ENCODE data around the gene C6orf62.
"Not testable (repeated sequence)": the region's sequence is repeated elsewhere in the genome, so short reads cannot be mapped to it uniquely, and the experiment has no call there.

The C6orf62 gene

DNA sequence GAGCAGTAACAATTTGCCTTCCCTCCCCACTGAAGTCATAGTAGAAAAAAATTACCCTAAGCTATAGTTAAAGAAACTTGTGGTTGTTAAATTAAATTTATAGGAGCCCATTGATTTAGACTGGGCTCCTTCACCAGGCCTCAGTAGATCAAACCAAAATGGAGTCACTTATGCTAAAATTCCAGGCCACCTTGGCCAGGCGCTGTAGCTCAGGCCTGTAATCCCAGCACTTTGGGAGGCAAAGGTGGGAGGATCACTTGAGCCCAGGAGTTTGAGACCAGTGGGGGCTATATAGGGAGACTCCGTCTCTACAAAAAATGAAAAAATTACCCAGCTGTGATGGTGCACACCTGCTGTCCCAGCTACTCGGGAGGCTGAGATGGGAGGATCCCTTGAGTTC lies 40.8 kb upstream of the C6orf62 start:
- 0 out of 2 replicates have a peak, but pooled peaks cover 1% of the 10 kb centered on the region for H3K27me3 ChIP-seq (ENCODE audit: control insufficient read depth, insufficient read depth, low read length)
- no peaks in the 10 kb centered on the region for H3K36me3 ChIP-seq (ENCODE audit: control insufficient read depth, insufficient read depth, low read length)
- no peak for DNase-seq (ENCODE audit: low read depth, low spot score)
- H3K27ac ChIP-seq (ENCODE audit: low read length), result no peak overlapping the region
- H3K4me1 ChIP-seq (ENCODE audit: control insufficient read depth, insufficient read depth, low read length), result no peaks in the 10 kb centered on the region
- no peak overlapping the region for H3K4me3 ChIP-seq (ENCODE audit: low read length)
- WGBS (ENCODE audit: insufficient coverage, insufficient read length), result no CpG with 5 or more reads among the region's 3 CpGs
- H3K9me3 ChIP-seq (ENCODE audit: control insufficient read depth, insufficient read depth, low read length), result no peaks in the 10 kb centered on the region

DNA sequence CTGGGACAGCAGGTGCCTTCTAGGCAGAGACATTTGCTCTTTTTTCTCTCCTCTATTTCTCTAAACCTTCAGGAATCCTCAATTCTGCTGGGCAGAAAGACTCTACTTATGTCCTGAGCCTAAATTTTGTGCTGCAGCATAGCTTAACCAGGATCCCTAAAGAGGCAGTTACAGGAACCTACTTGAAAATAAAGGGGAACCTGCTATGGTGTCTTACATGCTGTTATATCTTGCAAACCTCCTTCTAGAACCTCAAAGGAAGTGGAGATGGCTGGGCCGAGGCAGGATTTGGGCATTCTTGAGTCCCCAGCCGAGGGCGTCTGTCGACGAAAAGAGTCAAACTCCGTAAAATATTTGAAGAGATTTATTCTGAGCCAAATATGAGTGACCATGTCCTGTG lies 38.7 kb upstream of the C6orf62 start:
- Histone ChIP-seq H3K9me3 (ENCODE audit: control insufficient read depth, insufficient read depth, low read length) (no peaks in the 10 kb centered on the region), H3K4me3 (ENCODE audit: low read length) (no peak overlapping the region), H3K4me1 (ENCODE audit: control insufficient read depth, insufficient read depth, low read length) (no peaks in the 10 kb centered on the region), H3K36me3 (ENCODE audit: control insufficient read depth, insufficient read depth, low read length) (no peaks in the 10 kb centered on the region), H3K27me3 (ENCODE audit: control insufficient read depth, insufficient read depth, low read length) (no peaks in the 10 kb centered on the region), H3K27ac (ENCODE audit: low read length) (no peak overlapping the region)
- no peak for DNase-seq (ENCODE audit: low read depth, low spot score)
- no CpG with 5 or more reads among the region's 6 CpGs for WGBS (ENCODE audit: insufficient coverage, insufficient read length)

DNA sequence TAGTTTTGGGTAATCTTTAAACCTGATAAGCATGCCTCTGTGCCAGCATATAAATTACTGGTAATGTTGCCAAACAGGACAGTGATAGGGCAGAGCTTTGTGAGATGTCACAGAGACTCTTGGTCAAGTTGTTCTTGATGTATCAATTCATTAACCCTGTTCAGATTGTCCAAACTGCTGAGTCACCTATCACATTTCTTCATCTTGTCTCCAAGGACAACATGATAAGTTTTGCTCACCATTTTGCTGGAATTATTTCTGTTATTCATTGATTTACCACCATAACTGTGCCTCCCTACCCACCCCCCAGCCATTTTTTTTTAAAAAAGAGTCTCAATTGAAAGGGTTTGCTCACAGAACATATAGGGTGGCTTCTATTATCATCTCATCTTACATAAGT lies 36.3 kb upstream of the C6orf62 start:
- H3K36me3 ChIP-seq (ENCODE audit: control insufficient read depth, insufficient read depth, low read length), result no peaks in the 10 kb centered on the region
- DNase-seq (ENCODE audit: low read depth, low spot score), result no peak
- no peak overlapping the region for H3K27ac ChIP-seq (ENCODE audit: low read length)
- no peaks in the 10 kb centered on the region for H3K4me1 ChIP-seq (ENCODE audit: control insufficient read depth, insufficient read depth, low read length)
- no peak overlapping the region for H3K4me3 ChIP-seq (ENCODE audit: low read length)
- H3K27me3 ChIP-seq (ENCODE audit: control insufficient read depth, insufficient read depth, low read length), result no peaks in the 10 kb centered on the region
- no peaks in the 10 kb centered on the region for H3K9me3 ChIP-seq (ENCODE audit: control insufficient read depth, insufficient read depth, low read length)

DNA sequence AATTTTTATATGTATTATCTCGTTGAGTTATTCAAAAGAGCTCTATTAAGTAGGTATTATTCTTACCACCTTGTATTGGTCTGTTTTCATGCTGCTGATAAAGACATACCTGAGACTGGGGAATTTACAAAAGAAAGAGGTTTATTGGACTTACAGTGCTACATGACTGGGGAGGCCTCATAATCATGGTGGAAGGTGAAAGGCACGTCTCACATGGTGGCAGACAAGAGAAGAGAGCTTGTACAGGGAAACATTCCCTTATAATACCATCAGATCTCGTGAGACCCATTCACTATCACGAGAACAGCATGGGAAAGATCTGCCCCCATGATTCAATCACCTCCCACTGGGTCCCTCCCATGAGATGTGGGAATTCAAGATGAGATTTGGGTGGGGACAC lies 35.4 kb upstream of the C6orf62 start:
- not testable (repeated sequence) for H3K36me3 ChIP-seq (ENCODE audit: control insufficient read depth, insufficient read depth, low read length); H3K9me3 ChIP-seq (ENCODE audit: control insufficient read depth, insufficient read depth, low read length); DNase-seq (ENCODE audit: low read depth, low spot score); H3K27me3 ChIP-seq (ENCODE audit: control insufficient read depth, insufficient read depth, low read length); H3K27ac ChIP-seq (ENCODE audit: low read length); H3K4me3 ChIP-seq (ENCODE audit: low read length); H3K4me1 ChIP-seq (ENCODE audit: control insufficient read depth, insufficient read depth, low read length)
- WGBS (ENCODE audit: insufficient coverage, insufficient read length), result no CpG with 5 or more reads among the region's 4 CpGs

DNA sequence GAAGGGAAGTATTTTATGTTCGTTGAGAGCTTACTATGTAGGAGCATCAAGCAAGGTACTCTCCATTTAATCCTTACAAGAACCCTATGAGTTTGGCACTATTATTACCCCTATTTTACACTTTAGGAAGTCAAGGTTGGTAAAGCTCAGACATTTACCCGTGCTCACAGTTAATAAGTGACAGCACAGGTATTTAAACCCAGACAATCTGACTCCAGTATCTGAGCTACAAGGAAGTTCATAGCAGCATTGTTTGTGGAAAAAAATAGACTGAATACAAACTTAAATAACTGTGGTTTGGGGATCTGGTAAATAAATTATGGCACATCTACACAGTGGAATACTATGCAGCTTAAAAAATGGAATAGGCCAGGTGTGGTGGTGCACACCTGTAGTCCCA lies 34.6 kb upstream of the C6orf62 start:
- no CpG with 5 or more reads among the region's 2 CpGs for WGBS (ENCODE audit: insufficient coverage, insufficient read length)
- Histone ChIP-seq H3K36me3 (ENCODE audit: control insufficient read depth, insufficient read depth, low read length) (no peaks in the 10 kb centered on the region), H3K4me1 (ENCODE audit: control insufficient read depth, insufficient read depth, low read length) (no peaks in the 10 kb centered on the region), H3K27ac (ENCODE audit: low read length) (no peak overlapping the region), H3K4me3 (ENCODE audit: low read length) (no peak overlapping the region), H3K9me3 (ENCODE audit: control insufficient read depth, insufficient read depth, low read length) (no peaks in the 10 kb centered on the region), H3K27me3 (ENCODE audit: control insufficient read depth, insufficient read depth, low read length) (no peaks in the 10 kb centered on the region)
- no peak for DNase-seq (ENCODE audit: low read depth, low spot score)

DNA sequence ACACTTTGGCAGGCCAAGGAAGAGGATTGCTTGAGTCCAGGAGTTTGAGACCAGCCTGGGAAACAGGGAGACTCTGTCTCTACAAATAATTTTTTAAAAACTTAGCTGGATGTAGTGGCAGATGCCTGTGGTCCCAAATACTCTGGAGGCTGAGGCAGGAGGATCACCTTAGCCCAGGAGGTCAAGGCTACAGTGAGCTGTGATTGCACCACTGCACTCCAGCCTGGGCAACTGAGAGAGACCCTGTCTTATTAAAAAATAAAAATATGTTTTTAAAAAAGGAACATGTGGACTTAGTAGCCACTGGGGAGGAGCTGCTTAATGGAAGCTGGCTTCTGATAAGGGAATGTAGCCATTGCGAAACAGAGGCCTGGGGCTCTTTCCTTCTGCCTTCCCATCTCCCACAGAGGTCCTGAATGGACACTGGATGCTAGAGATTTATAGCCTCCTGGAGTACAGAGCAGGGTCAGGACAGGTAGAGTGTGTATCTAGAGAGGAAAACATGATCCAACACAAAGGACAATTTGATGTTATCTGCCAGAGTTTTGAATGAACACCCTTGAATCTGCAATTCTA lies 34.1 kb upstream of the C6orf62 start:
- H3K27me3 ChIP-seq (ENCODE audit: control insufficient read depth, insufficient read depth, low read length), result no peaks in the 10 kb centered on the region
- no peaks in the 10 kb centered on the region for H3K4me1 ChIP-seq (ENCODE audit: control insufficient read depth, insufficient read depth, low read length)
- H3K36me3 ChIP-seq (ENCODE audit: control insufficient read depth, insufficient read depth, low read length), result no peaks in the 10 kb centered on the region
- no peak overlapping the region for H3K27ac ChIP-seq (ENCODE audit: low read length)
- no peak for DNase-seq (ENCODE audit: low read depth, low spot score)
- no CpG with 5 or more reads among the region's 1 CpG for WGBS (ENCODE audit: insufficient coverage, insufficient read length)
- H3K9me3 ChIP-seq (ENCODE audit: control insufficient read depth, insufficient read depth, low read length), result no peaks in the 10 kb centered on the region
- H3K4me3 ChIP-seq (ENCODE audit: low read length), result no peak overlapping the region

DNA sequence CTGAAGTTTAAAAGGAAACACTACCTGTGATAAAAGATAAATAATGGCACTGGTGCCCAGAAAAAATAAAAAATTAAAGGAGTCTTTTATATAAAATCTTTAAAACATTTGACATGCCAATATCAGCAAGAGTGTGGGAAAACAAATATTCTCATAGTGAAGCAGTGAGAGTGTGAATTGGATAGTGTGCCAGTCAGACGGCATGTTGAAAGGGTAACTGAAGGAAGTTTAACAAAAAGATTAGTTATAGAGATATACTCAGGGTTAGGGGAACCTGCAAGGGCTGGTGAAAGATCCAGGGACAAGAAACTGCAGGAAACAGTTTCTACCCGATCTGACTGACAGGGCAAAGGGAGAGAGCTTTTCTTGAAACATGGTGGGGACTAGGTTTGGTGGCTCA lies 33.5 kb upstream of the C6orf62 start:
- DNase-seq (ENCODE audit: low read depth, low spot score), result no peak
- Histone ChIP-seq H3K27me3 (ENCODE audit: control insufficient read depth, insufficient read depth, low read length) (no peaks in the 10 kb centered on the region), H3K4me1 (ENCODE audit: control insufficient read depth, insufficient read depth, low read length) (no peaks in the 10 kb centered on the region), H3K27ac (ENCODE audit: low read length) (no peak overlapping the region), H3K36me3 (ENCODE audit: control insufficient read depth, insufficient read depth, low read length) (no peaks in the 10 kb centered on the region), H3K9me3 (ENCODE audit: control insufficient read depth, insufficient read depth, low read length) (no peaks in the 10 kb centered on the region), H3K4me3 (ENCODE audit: low read length) (no peak overlapping the region)
- WGBS (ENCODE audit: insufficient coverage, insufficient read length), result no CpG with 5 or more reads among the region's 2 CpGs

DNA sequence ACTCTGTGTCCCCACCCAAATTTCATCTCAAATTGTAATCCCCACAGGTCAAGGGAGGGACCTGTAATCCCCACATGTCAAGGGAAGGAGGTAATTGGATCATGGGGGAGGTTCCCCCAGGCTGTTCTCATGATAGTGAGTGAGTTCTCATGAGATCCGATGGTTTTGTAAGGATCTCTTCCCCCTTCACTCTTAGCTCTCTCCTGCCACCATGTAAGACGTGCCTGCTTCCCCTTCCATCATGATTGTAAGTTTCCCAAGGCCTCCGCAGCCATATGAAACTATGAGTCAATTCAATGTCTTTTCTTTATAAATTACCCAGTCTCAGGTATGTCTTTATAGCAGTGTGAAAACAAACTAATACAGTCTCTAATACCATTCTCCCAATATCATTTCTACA lies 31.9 kb upstream of the C6orf62 start:
- DNase-seq (ENCODE audit: low read depth, low spot score); H3K9me3 ChIP-seq (ENCODE audit: control insufficient read depth, insufficient read depth, low read length); H3K27ac ChIP-seq (ENCODE audit: low read length); H3K4me3 ChIP-seq (ENCODE audit: low read length); H3K27me3 ChIP-seq (ENCODE audit: control insufficient read depth, insufficient read depth, low read length); H3K4me1 ChIP-seq (ENCODE audit: control insufficient read depth, insufficient read depth, low read length); H3K36me3 ChIP-seq (ENCODE audit: control insufficient read depth, insufficient read depth, low read length): not testable (repeated sequence)
- no CpG with 5 or more reads among the region's 3 CpGs for WGBS (ENCODE audit: insufficient coverage, insufficient read length)

DNA sequence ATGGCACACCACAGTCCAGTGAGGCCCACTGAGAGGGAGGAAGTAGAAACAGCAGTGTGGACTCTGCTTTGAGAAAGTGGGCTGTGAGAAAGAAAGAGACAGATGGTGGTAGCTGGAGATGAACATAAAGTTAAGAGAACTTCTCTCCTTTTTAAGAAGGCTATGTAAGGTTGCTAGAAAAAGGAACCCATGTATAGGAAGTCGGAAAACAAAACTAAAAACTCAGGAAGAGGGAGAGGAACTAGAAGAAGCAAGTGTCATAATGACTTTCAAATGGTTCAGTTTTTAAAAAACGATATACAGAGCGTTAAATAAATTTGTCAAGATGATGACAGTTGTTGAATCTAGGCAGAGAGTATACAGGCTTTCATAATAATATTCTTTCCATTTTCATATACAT lies 30.3 kb upstream of the C6orf62 start:
- H3K27me3 ChIP-seq (ENCODE audit: control insufficient read depth, insufficient read depth, low read length), result no peaks in the 10 kb centered on the region
- no peak overlapping the region for H3K4me3 ChIP-seq (ENCODE audit: low read length)
- H3K4me1 ChIP-seq (ENCODE audit: control insufficient read depth, insufficient read depth, low read length), result no peaks in the 10 kb centered on the region
- H3K27ac ChIP-seq (ENCODE audit: low read length), result no peak overlapping the region
- no CpG with 5 or more reads among the region's 3 CpGs for WGBS (ENCODE audit: insufficient coverage, insufficient read length)
- H3K9me3 ChIP-seq (ENCODE audit: control insufficient read depth, insufficient read depth, low read length), result no peaks in the 10 kb centered on the region
- DNase-seq (ENCODE audit: low read depth, low spot score), result no peak
- no peaks in the 10 kb centered on the region for H3K36me3 ChIP-seq (ENCODE audit: control insufficient read depth, insufficient read depth, low read length)

- DNase-seq (ENCODE audit: low read depth, low spot score), result no peak
- WGBS (ENCODE audit: insufficient coverage, insufficient read length), result no CpG with 5 or more reads among the region's 5 CpGs
- Histone ChIP-seq H3K4me3 (ENCODE audit: low read length) (no peak overlapping the region), H3K27ac (ENCODE audit: low read length) (no peak overlapping the region), H3K36me3 (ENCODE audit: control insufficient read depth, insufficient read depth, low read length) (no peaks in the 10 kb centered on the region), H3K4me1 (ENCODE audit: control insufficient read depth, insufficient read depth, low read length) (no peaks in the 10 kb centered on the region), H3K9me3 (ENCODE audit: control insufficient read depth, insufficient read depth, low read length) (no peaks in the 10 kb centered on the region), H3K27me3 (ENCODE audit: control insufficient read depth, insufficient read depth, low read length) (no peaks in the 10 kb centered on the region)
These were observed 26.0 kb upstream of the C6orf62 start for GRCh38 chr6:24744911-24745310.

DNA sequence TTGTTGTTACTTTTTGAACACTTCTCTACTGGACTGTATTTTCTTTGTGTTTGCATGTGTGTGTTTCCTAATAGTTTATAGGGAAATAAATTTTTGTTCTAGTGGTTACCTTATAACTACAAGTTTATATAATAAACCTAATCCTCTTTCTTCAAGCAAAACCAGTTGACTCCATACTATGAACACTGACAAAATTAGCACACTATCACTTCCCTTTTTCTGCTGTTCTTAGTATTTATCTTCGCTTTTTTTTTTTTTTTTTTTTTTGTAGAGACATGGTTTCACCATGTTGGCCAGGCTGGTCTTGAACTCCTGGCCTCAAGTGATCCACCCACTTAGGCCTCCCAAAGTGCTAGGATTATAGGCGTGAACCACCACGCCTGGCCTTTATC lies 25.0 kb upstream of the C6orf62 start:
- H3K27me3 ChIP-seq (ENCODE audit: control insufficient read depth, insufficient read depth, low read length), result no peaks in the 10 kb centered on the region
- DNase-seq (ENCODE audit: low read depth, low spot score), result no peak
- no peaks in the 10 kb centered on the region for H3K9me3 ChIP-seq (ENCODE audit: control insufficient read depth, insufficient read depth, low read length)
- no peak overlapping the region for H3K4me3 ChIP-seq (ENCODE audit: low read length)
- H3K27ac ChIP-seq (ENCODE audit: low read length), result no peak overlapping the region
- WGBS (ENCODE audit: insufficient coverage, insufficient read length), result no CpG with 5 or more reads among the region's 3 CpGs
- no peaks in the 10 kb centered on the region for H3K4me1 ChIP-seq (ENCODE audit: control insufficient read depth, insufficient read depth, low read length)
- H3K36me3 ChIP-seq (ENCODE audit: control insufficient read depth, insufficient read depth, low read length), result no peaks in the 10 kb centered on the region

All from iPS DF 6.9 (cell line).